ENCODE measurements around the gene JMJD1C.

DNA sequence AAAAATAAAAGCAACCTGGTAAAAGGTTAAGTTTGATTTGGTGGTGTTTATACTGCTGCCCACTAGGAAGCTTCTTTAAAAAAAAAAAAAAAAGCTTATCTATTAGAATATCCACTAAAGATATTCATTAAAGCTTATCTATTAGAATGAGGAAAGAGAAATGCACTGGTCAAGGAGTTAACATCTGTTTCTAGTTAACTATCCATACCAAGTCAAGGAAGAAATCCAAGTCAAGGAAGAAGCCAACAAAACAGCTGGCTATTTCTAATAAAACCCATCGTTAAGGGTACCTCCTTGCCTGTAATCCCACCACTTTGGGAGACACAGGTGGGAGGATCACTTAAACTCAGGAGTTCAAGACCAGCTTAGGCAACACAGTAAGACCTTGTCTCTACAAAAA is 82.6 kb downstream of the JMJD1C start:
- TF ChIP-seq, protein P1, sequence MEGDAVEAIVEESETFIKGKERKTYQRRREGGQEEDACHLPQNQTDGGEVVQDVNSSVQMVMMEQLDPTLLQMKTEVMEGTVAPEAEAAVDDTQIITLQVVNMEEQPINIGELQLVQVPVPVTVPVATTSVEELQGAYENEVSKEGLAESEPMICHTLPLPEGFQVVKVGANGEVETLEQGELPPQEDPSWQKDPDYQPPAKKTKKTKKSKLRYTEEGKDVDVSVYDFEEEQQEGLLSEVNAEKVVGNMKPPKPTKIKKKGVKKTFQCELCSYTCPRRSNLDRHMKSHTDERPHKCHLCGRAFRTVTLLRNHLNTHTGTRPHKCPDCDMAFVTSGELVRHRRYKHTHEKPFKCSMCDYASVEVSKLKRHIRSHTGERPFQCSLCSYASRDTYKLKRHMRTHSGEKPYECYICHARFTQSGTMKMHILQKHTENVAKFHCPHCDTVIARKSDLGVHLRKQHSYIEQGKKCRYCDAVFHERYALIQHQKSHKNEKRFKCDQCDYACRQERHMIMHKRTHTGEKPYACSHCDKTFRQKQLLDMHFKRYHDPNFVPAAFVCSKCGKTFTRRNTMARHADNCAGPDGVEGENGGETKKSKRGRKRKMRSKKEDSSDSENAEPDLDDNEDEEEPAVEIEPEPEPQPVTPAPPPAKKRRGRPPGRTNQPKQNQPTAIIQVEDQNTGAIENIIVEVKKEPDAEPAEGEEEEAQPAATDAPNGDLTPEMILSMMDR (IDR thresholded peaks at IDR 0.05), result no peak
- no peak for TF ChIP-seq POLR2A (IDR thresholded peaks at IDR 0.05)
